Natural killer cell (primary cell): Measurements from ENCODE around the gene COMMD7. TPM values are rescaled to one million over a fixed set of nuclear protein-coding genes. Genes with fewer than 3 reads are reported as not detected.
"Not testable (repeated sequence)": the region's sequence is repeated elsewhere in the genome, so short reads cannot be mapped to it uniquely, and the experiment has no call there.

Source experiments
- ATAC-seq, 3 donors: fragments of 150-1000 bp in 2 of 3; fragments of 200-7000 bp in 1 of 3; cut with Tn5 transposase; 1 replicate in 1 of 3; 2 replicates in 2 of 3; pipeline ENCODE4 v1.10.0; 2021; ENCODE audit warnings: mild to moderate bottlenecking in 2 of 3, moderate library complexity in 2 of 3
- DNase-seq, 2 donors: peaks; one replicate each; pipeline versions ENCODE4 v3.0.0 to v3.0.0-alpha.2; 2013 to 2021; ENCODE audit warnings: mixed read lengths in 1 of 2
- H3K27ac ChIP-seq: one replicate; pipeline ENCODE4 v1.5.1; 2013; ENCODE audit warnings: mild to moderate bottlenecking, low read length
- H3K27me3 ChIP-seq: one replicate; pipeline ENCODE4 v1.6.1; 2013; ENCODE audit warnings: low read length; ENCODE audit not compliant: control insufficient read depth, insufficient read depth
- H3K36me3 ChIP-seq: one replicate; pipeline ENCODE4 v1.6.1; 2013; ENCODE audit warnings: low read length; ENCODE audit not compliant: control insufficient read depth, insufficient read depth
- H3K4me1 ChIP-seq: one replicate; pipeline ENCODE4 v1.6.1; 2013; ENCODE audit warnings: low read length; ENCODE audit not compliant: control insufficient read depth, insufficient read depth
- H3K4me3 ChIP-seq: one replicate; pipeline ENCODE4 v1.5.1; 2013; ENCODE audit warnings: low read length
- H3K9me3 ChIP-seq: one replicate; pipeline ENCODE4 v1.6.1; 2013; ENCODE audit warnings: low read length; ENCODE audit not compliant: control insufficient read depth, insufficient read depth
- H3K27ac Mint-ChIP-seq, 2 donors: one replicate each; pipeline ENCODE4 v1.8.0; 2022; ENCODE audit warnings: mild to moderate bottlenecking in 2 of 2, mixed read lengths in 2 of 2, moderate library complexity in 1 of 2
- H3K27me3 Mint-ChIP-seq, 2 donors: one replicate each; pipeline ENCODE4 v1.8.0; 2022; ENCODE audit warnings: low read depth in 2 of 2, mixed read lengths in 2 of 2
- H3K36me3 Mint-ChIP-seq: one replicate; pipeline ENCODE4 v1.8.0; 2022; ENCODE audit warnings: mixed read lengths
- H3K4me1 Mint-ChIP-seq, 2 donors: one replicate each; pipeline ENCODE4 v1.8.0; 2022; ENCODE audit warnings: mixed read lengths in 2 of 2
- H3K4me3 Mint-ChIP-seq: one replicate; pipeline ENCODE4 v1.8.0; 2022; ENCODE audit warnings: mild to moderate bottlenecking, moderate library complexity, mixed read lengths
- H3K9me3 Mint-ChIP-seq, 2 donors: one replicate each; pipeline ENCODE4 v1.8.0; 2022; ENCODE audit warnings: mixed read lengths in 2 of 2
- CTCF ChIP-seq: fragments of 200-600 bp; IDR thresholded peaks from one replicate; pipeline ENCODE4 v1.8.0; 2022; ENCODE audit warnings: antibody characterized with exemption
- WGBS: methylation state at CpG from one replicate; pipeline ENCODE4 v1.1.7; 2013; ENCODE audit warnings: missing lambda C conversion rate; ENCODE audit not compliant: insufficient coverage; 5-methylcytosine and 5-hydroxymethylcytosine counted together
- intact Hi-C: fragments of 100-400 bp; cut with micrococcal nuclease; formaldehyde crosslinking; loops from one replicate; pipeline ENCODE4 v1.14.2; 2022
- total RNA-seq, 4 donors: library from RNA; stranded (reverse); fragments of 120-200 nt in 1 of 4; gene quantifications; one replicate each; pipeline versions ENCODE4 v1.2.3 to v1.2.4, GENCODE V29; 2013 to 2022

Gene COMMD7
- total RNA-seq, 3 donors from 2014 or later (not counting 1 experiment from before 2014, with no cell fraction given) = 56.7 to 72.1 (median 68.1) TPM

GRCh38 chr20:32737371-32738223 is 5.7 kb downstream of the COMMD7 start:
- H3K27ac Mint-ChIP-seq = peak overlapping the region; percentile 88 to 90
- no peaks in the 10 kb centered on the region for H3K36me3 Mint-ChIP-seq
- peak overlapping the region; percentile 67 for H3K4me3 Mint-ChIP-seq
- intact Hi-C loops = no loop called here
- H3K4me3 ChIP-seq = no peak overlapping the region
- no peaks in the 10 kb centered on the region for H3K27me3 ChIP-seq
- H3K4me1 ChIP-seq = peaks cover 45% of the 10 kb centered on the region
- 51% methylated on average over 6 of the region's 7 CpGs for WGBS
- peak overlapping the region; percentile 70 for H3K27ac ChIP-seq
- peak; percentile 21 to 74 for DNase-seq
- H3K4me1 Mint-ChIP-seq = peaks cover 27 to 41% of the 10 kb centered on the region in 2 donors
- H3K9me3 Mint-ChIP-seq = no peaks in the 10 kb centered on the region
- ATAC-seq = peak; percentile 84 to 92 (median 89)
- TF ChIP-seq CTCF = no peak
- H3K9me3 ChIP-seq = no peaks in the 10 kb centered on the region
- H3K27me3 Mint-ChIP-seq = no peaks in the 10 kb centered on the region
- no peaks in the 10 kb centered on the region for H3K36me3 ChIP-seq

GRCh38 chr20:32731882-32732266 is 11.4 kb downstream of the COMMD7 start:
- 79% methylated on average over 4 of the region's 4 CpGs for WGBS
- Mint-ChIP-seq H3K36me3 (no peaks in the 10 kb centered on the region), H3K4me3 (no peak overlapping the region), H3K4me1 (peaks cover 21 to 31% of the 10 kb centered on the region in 2 donors), H3K27me3 (no peaks in the 10 kb centered on the region), H3K9me3 (no peaks in the 10 kb centered on the region), H3K27ac (peak overlapping the region; percentile 11 to 72)
- no peak overlapping the region for H3K4me3 ChIP-seq
- H3K27ac ChIP-seq = no peak overlapping the region
- peaks cover 19% of the 10 kb centered on the region for H3K36me3 ChIP-seq
- intact Hi-C loops = no loop called here
- H3K27me3 ChIP-seq = no peaks in the 10 kb centered on the region
- TF ChIP-seq CTCF = no peak
- ATAC-seq (no peak), DNase-seq (no peak)
- peaks cover 20% of the 10 kb centered on the region for H3K4me1 ChIP-seq
- no peaks in the 10 kb centered on the region for H3K9me3 ChIP-seq

GRCh38 chr20:32729334-32729733 is 13.9 kb downstream of the COMMD7 start:
- H3K4me1 ChIP-seq, H3K27me3 ChIP-seq, H3K9me3 Mint-ChIP-seq, H3K4me3 Mint-ChIP-seq, H3K27ac ChIP-seq, H3K9me3 ChIP-seq, ATAC-seq, DNase-seq, H3K27ac Mint-ChIP-seq, H3K27me3 Mint-ChIP-seq, H3K36me3 Mint-ChIP-seq, H3K4me3 ChIP-seq, intact Hi-C loops: not testable (repeated sequence)
- 92% methylated on average over 5 of the region's 5 CpGs for WGBS
- H3K36me3 ChIP-seq = peaks cover 27% of the 10 kb centered on the region
- H3K4me1 Mint-ChIP-seq = peaks cover 14 to 23% of the 10 kb centered on the region in 2 donors

- H3K36me3 Mint-ChIP-seq, H3K4me1 ChIP-seq, H3K27ac ChIP-seq, H3K9me3 Mint-ChIP-seq, H3K27me3 Mint-ChIP-seq, ATAC-seq, DNase-seq, H3K27me3 ChIP-seq, H3K9me3 ChIP-seq, H3K4me3 Mint-ChIP-seq, intact Hi-C loops, H3K4me3 ChIP-seq: not testable (repeated sequence)
- H3K36me3 ChIP-seq = peaks cover 27% of the 10 kb centered on the region
- peaks cover 14 to 23% of the 10 kb centered on the region in 2 donors for H3K4me1 Mint-ChIP-seq
- peak overlapping the region; percentile 12 to 81 for H3K27ac Mint-ChIP-seq
- 93% methylated on average over 6 of the region's 6 CpGs for WGBS
Measured at GRCh38 chr20:32728435-32728834, 14.8 kb downstream of the COMMD7 start.
